ENCODE results near the gene SRGAP1.
"Not testable (repeated sequence)": the region's sequence is repeated elsewhere in the genome, so short reads cannot be mapped to it uniquely, and the experiment has no call there.

SRGAP1 gene

GRCh38 chr12:64170024-64170423, 325.5 kb downstream of the SRGAP1 start:
- no peak for DNase-seq (ENCODE audit: low read depth in 2 of 2)

- DNase-seq (ENCODE audit: low read depth in 2 of 2): no peak
Observed at GRCh38 chr12:64170730-64171129, 326.2 kb downstream of the SRGAP1 start.

GRCh38 chr12:64171715-64172114, 327.2 kb downstream of the SRGAP1 start:
- no peak for DNase-seq (ENCODE audit: low read depth in 2 of 2)

- DNase-seq (ENCODE audit: low read depth in 2 of 2): no peak
Observed at GRCh38 chr12:64172143-64172970, 327.9 kb downstream of the SRGAP1 start.

GRCh38 chr12:64173456-64173855, 329.0 kb downstream of the SRGAP1 start:
- no peak for DNase-seq (ENCODE audit: low read depth in 2 of 2)

- DNase-seq (ENCODE audit: low read depth in 2 of 2): peak in 1 of 2 experiments; percentile 32
Observed at GRCh38 chr12:64175254-64175945, 330.9 kb downstream of the SRGAP1 start.

GRCh38 chr12:64177001-64177400, 332.5 kb downstream of the SRGAP1 start:
- DNase-seq (ENCODE audit: low read depth in 2 of 2): no peak

GRCh38 chr12:64178122-64178521, 333.6 kb downstream of the SRGAP1 start:
- peak; percentile 70 to 73 for DNase-seq (ENCODE audit: low read depth in 2 of 2)

GRCh38 chr12:64180951-64181350, 336.5 kb downstream of the SRGAP1 start:
- DNase-seq (ENCODE audit: low read depth in 2 of 2): no peak

- DNase-seq (ENCODE audit: low read depth in 2 of 2): peak; percentile 90 to 92
Observed at GRCh38 chr12:64181430-64182291, 337.2 kb downstream of the SRGAP1 start.

GRCh38 chr12:64184216-64184615, 339.7 kb downstream of the SRGAP1 start:
- no peak for DNase-seq (ENCODE audit: low read depth in 2 of 2)

GRCh38 chr12:64186789-64187188, 342.3 kb downstream of the SRGAP1 start:
- DNase-seq (ENCODE audit: low read depth in 2 of 2): no peak

- peak; percentile 75 for DNase-seq (ENCODE audit: low read depth in 2 of 2)
Observed at GRCh38 chr12:64187370-64187769, 342.9 kb downstream of the SRGAP1 start.

- no peak for DNase-seq (ENCODE audit: low read depth in 2 of 2)
Observed at GRCh38 chr12:64187794-64188193, 343.3 kb downstream of the SRGAP1 start.

- no peak for DNase-seq (ENCODE audit: low read depth in 2 of 2)
Observed at GRCh38 chr12:64189530-64189929, 345.0 kb downstream of the SRGAP1 start.

- no peak for DNase-seq (ENCODE audit: low read depth in 2 of 2)
Observed at GRCh38 chr12:64190140-64190539, 345.6 kb downstream of the SRGAP1 start.

- no peak for DNase-seq (ENCODE audit: low read depth in 2 of 2)
Observed at GRCh38 chr12:64192644-64193444, 348.3 kb downstream of the SRGAP1 start.

- DNase-seq (ENCODE audit: low read depth in 2 of 2): no peak
Observed at GRCh38 chr12:64193931-64194330, 349.4 kb downstream of the SRGAP1 start.

- no peak for DNase-seq (ENCODE audit: low read depth in 2 of 2)
Observed at GRCh38 chr12:64194333-64195149, 350.0 kb downstream of the SRGAP1 start.

- DNase-seq (ENCODE audit: low read depth in 2 of 2): not testable (repeated sequence)
Observed at GRCh38 chr12:64195841-64196240, 351.3 kb downstream of the SRGAP1 start.

Data from fibroblast of skin of left quadriceps (primary cell).